ENCODE measurements around the gene PNPT1.

Gene PNPT1

DNA sequence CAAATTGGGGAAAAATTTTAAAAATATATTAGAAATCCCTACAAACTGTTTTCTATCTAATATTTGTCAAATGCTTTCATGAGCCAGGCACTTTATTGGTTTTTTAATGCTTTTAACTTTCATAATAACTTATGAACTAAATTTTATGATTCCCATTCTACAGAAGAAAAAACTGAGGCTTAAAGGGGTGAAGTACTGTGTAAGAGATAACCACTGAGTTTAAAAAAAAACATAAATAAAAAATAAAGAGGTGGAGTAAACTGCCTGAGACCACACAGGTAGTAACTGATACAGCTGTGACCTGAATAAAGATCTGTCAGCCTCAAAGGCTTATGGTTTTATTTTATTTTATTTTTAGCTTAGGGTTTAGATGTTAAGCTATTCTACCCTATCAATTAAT is 24.7 kb downstream of the PNPT1 start:
- no peak for DNase-seq (ENCODE audit: low read depth)

DNA sequence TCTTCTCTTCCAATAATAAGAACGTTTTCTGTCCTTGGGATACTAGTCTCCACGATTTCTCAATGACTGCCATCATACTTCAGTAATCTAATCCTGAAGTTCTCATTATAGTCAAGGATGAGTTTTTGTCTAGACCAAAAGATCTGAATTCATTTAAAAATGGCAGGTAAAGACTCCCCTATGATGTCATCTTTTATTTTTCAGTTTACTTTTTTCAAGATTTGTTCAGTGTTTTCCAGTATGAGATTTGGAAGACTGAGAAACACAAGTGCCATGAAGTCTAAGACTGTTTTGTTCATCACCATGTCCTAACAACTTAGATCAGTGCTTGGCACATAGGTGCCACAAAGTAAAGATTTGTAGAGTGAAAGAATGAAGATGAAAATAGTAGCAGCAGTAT is 40.4 kb downstream of the PNPT1 start:
- no peak for DNase-seq (ENCODE audit: low read depth)

- DNase-seq (ENCODE audit: low read depth), result no peak
Measured at GRCh38 chr2:55649211-55649610, 44.4 kb downstream of the PNPT1 start.

DNA sequence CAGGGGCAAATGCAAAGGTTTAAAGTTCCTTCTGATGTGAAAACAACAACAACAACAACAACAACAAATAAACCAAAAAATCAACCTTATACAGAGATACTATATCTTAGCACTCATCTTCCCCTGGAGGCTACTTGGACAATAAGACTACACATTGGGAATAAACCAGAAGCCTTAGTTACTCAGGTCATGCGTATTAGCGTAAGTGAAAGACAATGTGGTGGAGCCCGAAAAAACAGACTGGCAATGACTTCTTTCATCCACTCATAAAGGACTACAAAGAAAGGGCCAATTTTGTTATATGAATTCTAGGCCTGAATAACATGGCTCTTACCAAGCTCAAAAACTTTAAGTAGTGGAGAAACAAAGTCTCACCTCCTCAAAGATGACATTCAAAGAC is 56.8 kb downstream of the PNPT1 start:
- DNase-seq (ENCODE audit: low read depth), result no peak

DNA sequence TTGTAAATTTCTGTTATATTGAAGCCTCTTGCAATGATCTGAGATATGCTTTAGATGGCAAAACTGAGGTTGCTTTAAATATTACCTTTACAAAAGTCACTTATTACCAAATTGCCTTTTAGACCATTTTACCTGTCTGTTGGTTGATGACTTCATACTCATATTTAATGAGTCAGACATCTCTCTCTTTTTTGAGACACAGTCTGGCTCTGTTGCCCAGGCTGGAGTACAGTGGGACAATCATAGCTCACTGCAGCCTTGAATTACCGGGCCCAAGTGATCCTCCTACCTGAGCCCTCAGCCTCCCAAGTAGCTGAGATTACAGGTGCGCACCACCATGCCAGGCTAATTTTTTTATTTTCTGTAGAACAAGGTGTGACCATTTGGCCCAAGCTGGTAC is 64.7 kb downstream of the PNPT1 start:
- no peak for DNase-seq (ENCODE audit: low read depth)

DNA sequence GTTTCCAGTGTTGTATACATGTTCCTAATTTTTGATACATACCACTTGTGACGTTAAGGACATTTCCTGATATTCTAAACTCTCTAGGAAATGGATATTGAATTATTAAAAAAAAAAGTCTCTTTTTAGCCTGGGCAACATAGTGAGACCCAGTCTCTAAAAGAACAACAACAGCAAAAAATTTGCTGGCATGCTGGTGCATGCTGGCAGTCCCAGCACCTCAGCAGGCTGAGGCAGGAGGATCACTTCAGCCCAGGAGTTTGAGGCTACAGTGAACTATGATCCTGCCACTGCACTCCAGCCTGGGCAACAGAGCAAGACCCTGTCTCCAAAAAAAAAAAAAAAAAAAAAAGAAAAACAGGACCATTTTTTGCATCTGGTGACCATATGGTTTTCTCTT is 65.7 kb downstream of the PNPT1 start:
- no peak for DNase-seq (ENCODE audit: low read depth)

DNA sequence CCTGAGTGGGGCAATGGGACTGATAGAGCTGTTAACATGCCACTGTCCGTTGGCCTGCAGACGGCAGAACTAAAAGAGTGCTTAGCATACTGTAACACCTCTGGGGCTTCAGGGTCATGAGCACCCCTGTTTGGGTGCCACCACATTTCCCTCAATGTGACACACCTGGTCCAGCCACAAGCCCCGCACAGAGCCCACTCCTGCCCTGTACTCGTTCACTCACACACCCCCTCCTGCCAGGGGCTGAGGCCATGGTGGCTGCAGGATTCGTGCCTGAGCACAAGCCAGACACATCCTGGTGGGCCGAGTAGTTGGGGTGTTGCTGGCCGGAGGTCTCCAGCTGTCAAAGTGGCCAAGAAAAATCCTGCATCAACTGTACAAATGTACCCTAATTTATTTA is 71.8 kb downstream of the PNPT1 start:
- no peak for DNase-seq (ENCODE audit: low read depth)

DNA sequence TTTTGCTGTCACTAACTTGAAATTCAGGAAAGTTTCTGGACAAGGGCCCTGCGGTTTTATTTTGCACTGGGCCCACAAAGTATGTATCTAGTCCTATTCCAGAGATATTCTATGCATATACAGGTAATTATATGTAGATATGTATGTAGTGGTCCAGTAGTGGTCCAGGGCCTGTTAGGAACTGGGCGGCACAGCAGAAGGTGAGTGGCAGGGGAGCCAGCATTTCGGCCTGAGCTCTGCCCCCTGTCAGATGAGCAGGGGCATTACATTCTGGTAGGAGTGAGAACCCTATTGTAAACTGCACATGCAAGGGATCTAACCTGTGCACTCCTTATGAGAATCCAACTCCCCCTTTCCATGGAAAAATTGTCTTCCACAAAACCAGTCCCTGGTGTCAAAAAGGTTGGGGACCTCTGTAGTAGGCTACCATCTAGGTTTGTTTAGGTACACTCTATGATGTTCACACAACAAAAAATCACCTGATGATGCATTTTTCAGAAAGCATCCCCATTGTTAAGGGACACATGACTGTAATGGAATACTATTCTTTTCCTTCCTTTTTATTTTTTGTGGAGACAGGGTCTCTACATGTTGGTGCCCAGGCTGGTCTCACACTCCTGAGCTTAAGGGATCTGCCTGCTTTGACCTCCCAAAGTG is 73.4 kb downstream of the PNPT1 start:
- peak; percentile 31 for DNase-seq (ENCODE audit: low read depth)

GRCh38 chr2:55618275-55619055 is 75.2 kb downstream of the PNPT1 start:
- peak; percentile 54 for DNase-seq (ENCODE audit: low read depth)

GRCh38 chr2:55618025-55618274 is 75.7 kb downstream of the PNPT1 start:
- no peak for DNase-seq (ENCODE audit: low read depth)

- DNase-seq (ENCODE audit: low read depth), result peak; percentile 99
Measured at GRCh38 chr2:55617175-55618024, 76.2 kb downstream of the PNPT1 start, which contains the start of gene PPP4R3B. PPP4R3B (minus strand) TSS chr2:55617622; CDS start chr2:55617285, 337 bp downstream.

GRCh38 chr2:55616551-55617174 is 77.0 kb downstream of the PNPT1 start:
- DNase-seq (ENCODE audit: low read depth), result no peak

DNA sequence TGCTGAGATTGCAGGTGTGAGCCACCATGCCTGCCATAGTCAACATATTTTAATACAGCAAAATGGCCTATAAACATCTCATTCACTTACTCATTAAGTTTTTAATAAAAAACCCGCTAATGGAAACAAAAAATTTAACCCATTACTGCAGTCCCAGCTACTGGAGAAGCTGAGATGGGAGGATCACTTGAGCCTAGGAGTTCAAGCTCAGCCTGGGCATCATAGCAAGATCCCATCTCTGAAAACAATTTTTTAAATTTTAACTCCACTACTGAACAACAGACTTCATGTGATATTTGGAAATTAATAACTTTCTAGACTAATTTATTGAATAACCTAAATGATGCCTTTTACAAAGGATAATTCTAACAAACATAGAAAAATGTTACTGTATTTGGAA is 81.6 kb downstream of the PNPT1 start:
- no peak for DNase-seq (ENCODE audit: low read depth)

DNA sequence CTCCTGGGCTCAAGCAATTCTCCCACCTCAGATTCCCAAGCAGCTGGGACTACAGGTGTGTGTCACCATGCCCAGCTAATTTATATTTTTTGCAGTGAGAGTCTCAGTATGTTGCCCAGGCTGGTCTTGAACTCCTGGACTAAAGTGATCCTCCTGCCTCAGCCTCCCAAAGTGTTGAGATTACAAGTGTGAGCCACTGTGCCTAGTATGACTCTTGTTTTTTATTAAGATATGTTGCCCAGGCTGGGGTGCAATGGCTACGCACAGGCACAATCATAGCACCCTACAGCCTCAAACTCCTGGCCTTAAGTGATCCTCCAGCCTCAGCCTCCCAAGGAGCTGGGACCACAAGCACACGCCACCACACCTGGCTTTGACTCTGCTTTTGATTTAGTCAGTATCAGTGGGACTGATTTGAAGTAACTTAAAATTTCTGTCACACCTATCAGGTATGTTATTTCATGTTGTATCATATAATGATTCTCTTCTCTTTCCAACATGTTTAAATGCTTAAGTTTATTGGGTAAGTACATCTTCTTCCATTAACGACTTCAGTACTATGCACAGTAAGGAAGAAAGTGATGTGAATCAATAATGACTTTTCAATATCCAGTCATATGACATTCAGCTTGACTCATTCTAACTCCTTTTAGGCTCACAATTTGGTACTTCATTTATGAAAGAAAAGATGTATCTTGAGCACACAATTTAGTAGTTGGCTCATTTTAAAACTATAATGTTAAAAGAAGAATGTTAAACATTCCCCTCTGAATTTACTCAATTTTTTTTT is 82.5 kb downstream of the PNPT1 start:
- no peak for DNase-seq (ENCODE audit: low read depth)

GRCh38 chr2:55609938-55610578 is 83.6 kb downstream of the PNPT1 start:
- DNase-seq (ENCODE audit: low read depth), result no peak

DNA sequence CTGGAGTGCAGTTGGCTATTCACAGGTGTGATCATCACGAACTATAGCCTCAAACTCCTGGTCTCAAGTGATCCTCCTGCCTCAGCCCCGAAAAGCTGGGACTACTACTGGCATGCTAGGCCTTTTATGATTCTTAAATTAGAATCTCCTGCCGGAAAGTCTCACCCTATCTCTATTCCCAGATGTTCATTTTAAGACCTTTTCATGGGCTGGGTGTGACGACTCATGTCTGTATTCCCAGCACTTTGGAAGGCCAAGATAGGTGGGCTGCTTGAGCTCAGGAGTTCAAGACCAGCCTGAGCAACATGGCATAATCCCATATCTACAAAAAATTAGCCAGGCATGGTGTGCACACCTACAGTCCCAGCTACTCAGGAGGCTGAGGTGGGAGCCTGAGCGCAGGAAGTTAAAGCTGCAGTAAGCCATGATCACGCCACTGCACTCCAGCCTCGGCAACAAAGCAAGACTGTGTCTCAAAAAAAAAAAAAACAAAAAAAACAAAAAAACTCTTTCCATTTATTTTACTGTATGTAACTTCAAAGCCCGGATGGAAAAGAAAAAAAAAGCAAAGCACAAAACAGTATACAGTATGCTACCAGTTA is 84.3 kb downstream of the PNPT1 start:
- no peak for DNase-seq (ENCODE audit: low read depth)

GRCh38 chr2:55607717-55608116 is 85.9 kb downstream of the PNPT1 start:
- no peak for DNase-seq (ENCODE audit: low read depth)

GRCh38 chr2:55604027-55604565 is 89.5 kb downstream of the PNPT1 start:
- DNase-seq (ENCODE audit: low read depth), result no peak

- DNase-seq (ENCODE audit: low read depth), result no peak
Measured at GRCh38 chr2:55601849-55602248, 91.8 kb downstream of the PNPT1 start.

DNA sequence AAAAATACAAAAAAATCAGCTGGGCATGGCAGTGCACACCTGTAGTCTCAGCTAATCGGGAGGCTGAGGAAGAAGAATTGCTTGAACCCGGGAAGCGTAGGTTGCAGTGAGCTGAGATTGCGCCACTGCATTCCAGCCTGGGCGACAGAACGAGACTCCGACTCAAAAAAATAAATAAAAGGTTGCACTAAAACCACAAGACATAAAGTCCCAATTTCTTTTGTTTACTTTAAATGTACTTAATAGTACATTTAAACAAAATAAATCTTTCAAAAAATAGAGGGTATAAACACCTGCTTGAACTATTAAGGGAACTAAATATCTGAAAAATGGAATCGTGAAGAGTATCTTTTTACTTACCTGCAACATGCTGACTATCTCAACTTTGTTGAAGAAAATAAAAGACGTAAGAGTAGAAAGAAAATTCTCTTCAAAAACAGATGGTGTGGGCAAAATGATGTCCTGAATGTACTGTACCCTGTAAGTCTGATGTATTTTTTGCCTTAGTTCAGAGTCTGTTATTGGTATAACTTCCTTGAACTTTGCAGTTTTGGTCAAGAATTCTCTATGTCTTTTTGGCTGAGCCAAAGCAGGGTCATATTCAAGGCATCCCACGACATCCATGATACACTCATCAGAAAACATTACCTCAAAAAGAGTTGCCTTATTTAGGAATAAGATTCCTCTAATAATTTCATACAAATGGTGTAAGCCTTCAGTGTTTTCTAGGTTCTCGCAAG is 95.4 kb downstream of the PNPT1 start:
- no peak for DNase-seq (ENCODE audit: low read depth)
